Activated CD4-positive, alpha-beta T cell treated with anti-CD3 and anti-CD28 coated beads for 1 hour (primary cell): ENCODE data around the gene CD81.
A peak's percentile ranks its signal among the peaks of the same experiment; 100 is the strongest.

Experiments used
- DNase-seq: peaks from one replicate; pipeline ENCODE4 v3.0.0-alpha.2; 2020

CD81 gene

DNA sequence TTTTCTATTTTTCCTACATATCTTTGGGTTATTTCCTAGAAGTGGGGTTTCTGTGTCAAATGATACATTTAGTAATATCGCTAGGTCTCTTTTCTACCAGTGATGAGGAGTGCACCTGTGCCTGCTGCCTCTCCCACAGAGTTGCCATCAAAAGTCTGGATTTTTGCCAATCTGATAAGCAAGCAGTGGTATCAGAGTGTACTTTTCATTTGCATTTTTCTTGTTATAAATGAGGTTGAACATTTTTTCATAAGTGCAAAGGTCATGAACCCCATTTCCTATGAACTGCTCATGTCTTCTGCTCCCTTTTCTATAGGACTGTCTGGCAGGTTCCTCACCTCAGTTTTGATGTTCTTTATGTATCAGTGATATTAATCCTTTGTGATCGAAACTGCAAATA, 65.5 kb downstream of the CD81 start:
- no peak for DNase-seq

DNA sequence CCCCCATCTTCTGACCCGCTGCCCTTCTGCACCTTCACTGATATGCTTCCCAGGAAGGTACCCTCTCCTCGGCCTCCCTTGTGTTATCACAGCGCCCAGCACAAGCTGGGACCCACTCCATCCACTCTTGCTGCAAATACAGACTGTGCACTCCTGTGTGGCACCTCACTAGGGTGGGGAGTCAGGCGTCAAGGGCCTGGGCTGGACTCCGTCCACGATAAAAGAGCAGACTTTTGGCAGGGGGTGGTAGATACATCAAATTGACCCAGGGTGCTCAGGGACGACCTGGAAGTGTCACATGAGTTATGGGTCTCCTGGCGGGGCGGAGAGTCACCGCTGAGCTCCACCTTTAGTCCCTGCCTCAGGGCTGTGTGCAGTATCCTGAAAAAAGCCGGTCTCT, 66.3 kb downstream of the CD81 start:
- no peak for DNase-seq

DNA sequence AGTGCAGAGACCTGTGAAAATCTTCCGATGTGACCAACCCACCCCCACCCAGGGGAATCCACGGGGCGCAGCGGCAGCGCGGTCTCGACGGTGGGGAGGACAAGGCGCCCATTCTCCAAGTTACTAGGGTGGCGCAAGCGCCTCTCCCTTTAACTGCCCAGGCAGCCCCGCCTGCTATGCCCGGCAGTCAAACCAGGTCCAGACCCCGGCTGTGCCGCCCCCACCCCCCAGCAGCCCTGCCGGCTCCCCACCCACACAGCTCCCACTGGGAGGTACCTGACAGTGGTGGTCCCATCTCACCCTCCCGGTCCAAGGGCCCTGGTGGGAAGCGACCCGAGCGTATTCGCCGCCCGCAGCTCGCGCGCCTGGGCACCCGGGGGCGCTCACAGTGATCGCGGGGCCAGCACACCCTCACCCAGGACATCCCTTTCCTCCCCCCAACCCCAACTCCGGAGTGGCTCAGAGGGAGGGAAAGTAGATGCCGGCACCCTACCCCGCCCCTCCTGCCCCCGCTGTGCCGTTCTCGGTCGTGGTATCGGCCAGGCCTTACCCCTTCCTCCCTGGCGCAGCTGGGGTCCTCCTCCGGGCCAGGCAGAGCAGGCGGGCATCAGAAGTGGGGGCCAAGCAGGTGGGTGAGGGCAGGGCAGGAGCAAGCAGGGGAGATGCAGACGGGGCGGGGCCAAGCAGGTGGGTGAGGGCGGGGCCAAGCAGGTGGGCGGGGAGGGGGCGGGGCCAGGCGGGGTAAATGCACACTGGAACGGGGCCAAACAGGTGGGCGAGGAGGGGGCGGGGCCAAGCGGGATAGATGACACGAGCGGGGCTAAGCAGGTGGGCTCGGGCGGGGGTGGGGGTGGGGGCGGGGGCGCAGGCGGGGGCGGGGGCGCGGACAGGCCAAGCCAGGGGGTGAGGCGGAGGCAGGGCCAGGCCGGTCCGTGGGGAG, 67.0 kb downstream of the CD81 start, which contains the start of gene TRPM5:
Gene TRPM5 (minus strand): TSS at position 634 of the 940 bp plus-strand sequence. CDS start 21,478 bp downstream, outside the sequence.
- DNase-seq: peak; percentile 67

DNA sequence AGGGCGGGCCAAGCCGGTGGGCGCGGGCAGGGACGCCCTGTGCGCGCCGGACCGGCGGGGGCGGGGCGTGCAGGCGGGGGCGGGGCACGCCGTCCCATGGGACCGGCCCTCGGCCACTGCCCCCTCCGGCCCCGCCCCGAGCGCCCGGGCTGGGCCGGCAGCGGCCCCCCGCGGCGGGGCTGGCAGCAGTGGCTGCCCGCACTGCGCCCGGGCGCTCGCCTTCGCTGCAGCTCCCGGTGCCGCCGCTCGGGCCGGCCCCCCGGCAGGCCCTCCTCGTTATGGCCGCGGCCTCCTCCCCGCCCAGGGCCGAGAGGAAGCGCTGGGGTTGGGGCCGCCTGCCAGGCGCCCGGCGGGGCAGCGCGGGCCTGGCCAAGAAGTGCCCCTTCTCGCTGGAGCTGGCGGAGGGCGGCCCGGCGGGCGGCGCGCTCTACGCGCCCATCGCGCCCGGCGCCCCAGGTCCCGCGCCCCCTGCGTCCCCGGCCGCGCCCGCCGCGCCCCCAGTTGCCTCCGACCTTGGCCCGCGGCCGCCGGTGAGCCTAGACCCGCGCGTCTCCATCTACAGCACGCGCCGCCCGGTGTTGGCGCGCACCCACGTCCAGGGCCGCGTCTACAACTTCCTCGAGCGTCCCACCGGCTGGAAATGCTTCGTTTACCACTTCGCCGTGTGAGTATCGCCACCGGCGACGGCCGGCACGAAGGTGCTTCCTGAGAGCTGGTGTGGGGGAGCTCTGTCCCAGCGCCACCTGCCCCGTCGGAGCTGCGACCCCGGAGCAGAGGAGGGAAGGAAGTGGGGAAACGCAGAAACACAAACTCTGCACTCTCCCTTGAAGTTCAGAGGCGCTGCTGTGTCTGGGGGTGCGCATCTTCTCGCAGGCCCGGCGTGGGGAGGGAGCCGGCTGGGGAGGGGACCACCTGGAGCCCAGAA, 68.0 kb downstream of the CD81 start, which contains the start of gene KCNQ1:
Gene KCNQ1 (plus strand): TSS at position 188 of the 925 bp plus-strand sequence. CDS start 91 bp downstream, at position 279.
- DNase-seq: no peak

DNA sequence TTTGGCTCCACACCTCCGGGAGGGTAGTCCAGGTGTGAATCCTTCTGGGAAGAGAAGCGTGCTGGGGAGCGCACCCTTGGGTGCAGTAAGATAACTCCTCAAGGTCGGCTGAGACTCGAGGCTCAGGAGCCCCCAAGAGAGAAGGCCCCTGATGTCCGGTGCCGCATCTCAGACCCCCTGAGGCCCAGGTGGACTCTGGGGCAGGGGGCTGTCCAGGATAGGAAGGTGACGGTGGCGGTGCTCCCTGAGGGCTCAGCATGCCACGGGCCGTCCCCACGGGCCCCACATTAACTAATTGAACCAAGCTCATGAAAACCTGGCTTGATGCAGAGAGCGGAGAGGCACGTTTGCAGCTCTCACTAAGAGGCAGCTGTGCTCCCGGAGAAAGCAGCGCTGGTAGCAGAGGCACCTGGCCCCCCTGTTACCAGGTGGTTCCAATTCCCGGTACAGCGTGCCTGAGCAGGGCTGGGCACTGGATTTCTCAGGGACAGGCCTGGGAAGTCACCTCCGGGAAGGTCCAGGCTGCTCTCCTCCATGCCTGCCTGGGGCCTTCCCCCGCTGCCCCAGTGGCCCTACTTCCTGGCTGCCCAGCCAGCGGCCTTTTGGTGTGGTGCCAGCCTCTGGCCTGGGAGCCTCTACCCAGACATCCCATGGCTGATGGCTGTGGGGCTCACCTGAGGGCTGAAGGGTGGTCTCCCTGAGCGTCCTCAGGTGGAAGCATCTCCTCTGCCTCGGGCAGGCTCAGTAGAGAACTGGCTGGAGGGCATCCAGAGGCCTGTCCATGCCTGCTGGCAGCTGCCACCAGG, 68.8 kb downstream of the CD81 start:
- no peak for DNase-seq

DNA sequence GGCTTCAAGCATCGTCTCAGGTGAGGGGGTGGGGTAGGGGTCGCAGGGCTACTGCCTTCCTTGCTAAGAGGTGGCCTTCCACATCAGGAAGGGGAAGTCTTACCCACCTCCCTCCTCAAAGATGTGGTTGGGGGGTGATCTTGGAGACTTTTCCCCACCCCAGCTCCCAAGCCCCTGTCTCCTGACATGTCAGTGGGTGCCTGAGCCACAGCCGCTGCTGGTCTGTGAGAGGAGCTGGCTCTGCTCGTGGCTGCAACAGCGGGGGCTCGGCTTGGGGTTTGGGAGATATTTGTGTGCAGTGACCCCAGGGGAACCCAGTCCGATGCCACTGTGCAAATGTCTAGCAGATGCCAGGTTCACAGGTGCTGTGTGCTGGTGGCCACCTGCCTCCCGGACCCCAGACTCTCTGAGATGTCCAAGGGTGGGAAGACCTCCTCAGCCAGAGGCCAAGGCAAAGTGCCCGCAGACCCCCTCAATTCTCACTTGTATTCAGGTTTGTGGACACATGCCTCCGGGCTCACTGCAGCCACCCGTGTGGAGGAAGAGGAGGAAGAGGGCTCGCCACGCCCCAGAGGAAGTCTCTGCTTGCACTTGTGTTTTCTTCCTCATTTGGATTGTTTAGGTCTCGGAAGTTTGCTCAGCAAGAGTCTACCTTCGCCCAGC, 69.6 kb downstream of the CD81 start:
- DNase-seq: no peak
